C4-2B (cell line): ENCODE measurements around the gene BNC2.

Experiments
- CTCF ChIP-seq: fragments of 450-650 bp; conservative IDR thresholded peaks from 2 replicates; pipeline ENCODE4 v1.5.1; 2017; ENCODE audit warnings: mild to moderate bottlenecking
- ZFX ChIP-seq: fragments of 450-650 bp; IDR thresholded peaks from 2 replicates; pipeline ENCODE4 v1.6.1; 2017

GRCh38 chr9:16729651-16730050 is 140.8 kb downstream of the BNC2 start:
- TF ChIP-seq CTCF (no peak), ZFX (no peak)
